H9 (cell line): ENCODE measurements around the gene ZSCAN30. TPM values are rescaled to one million over a fixed set of nuclear protein-coding genes. Genes with fewer than 3 reads are reported as not detected.

Experiments
- DNase-seq: peaks from one replicate; pipeline ENCODE4 v3.0.0-alpha.2; 2017
- H2AFZ ChIP-seq: one replicate; pipeline ENCODE4 v1.6.1; 2013; ENCODE audit warnings: mild to moderate bottlenecking, low read length, control low read depth, moderate library complexity
- H2AK5ac ChIP-seq: 2 replicates; pipeline ENCODE4 v1.6.1; 2013; ENCODE audit warnings: low read length, control low read depth, mixed read lengths; ENCODE audit not compliant: insufficient read length
- H2BK120ac ChIP-seq: one replicate; pipeline ENCODE4 v1.6.1; 2013; ENCODE audit warnings: low read depth, mild to moderate bottlenecking, low read length, control low read depth, inconsistent platforms; ENCODE audit not compliant: poor library complexity, severe bottlenecking
- H2BK12ac ChIP-seq: 2 replicates; pipeline ENCODE4 v1.6.1; 2013; ENCODE audit warnings: low read length, control low read depth, mixed read lengths, low read depth; ENCODE audit not compliant: insufficient read length
- H2BK15ac ChIP-seq: 2 replicates; pipeline ENCODE4 v1.6.1; 2013; ENCODE audit warnings: low read depth, low read length, control low read depth
- H2BK20ac ChIP-seq: one replicate; pipeline ENCODE4 v1.6.1; 2013; ENCODE audit warnings: low read depth, mild to moderate bottlenecking, low read length, control low read depth, inconsistent platforms; ENCODE audit not compliant: poor library complexity, severe bottlenecking
- H2BK5ac ChIP-seq: 2 replicates; pipeline ENCODE4 v1.6.1; 2013; ENCODE audit warnings: low read length, control low read depth, mixed read lengths; ENCODE audit not compliant: insufficient read length
- H3K14ac ChIP-seq: 2 replicates; pipeline ENCODE4 v1.6.1; 2013; ENCODE audit warnings: low read length, control low read depth; ENCODE audit not compliant: insufficient read depth
- H3K18ac ChIP-seq: 2 replicates; pipeline ENCODE4 v1.6.1; 2013; ENCODE audit warnings: low read depth, mild to moderate bottlenecking, mixed read lengths, low read length, control low read depth; ENCODE audit not compliant: insufficient read length
- H3K23ac ChIP-seq: 2 replicates; pipeline ENCODE4 v1.6.1; 2013; ENCODE audit warnings: low read length, control low read depth, mixed read lengths, low read depth; ENCODE audit not compliant: insufficient read length
- H3K23me2 ChIP-seq: 2 replicates; pipeline ENCODE4 v1.6.1; 2013; ENCODE audit warnings: low read depth, mild to moderate bottlenecking, mixed read lengths, low read length, control low read depth; ENCODE audit not compliant: insufficient read length, poor library complexity, severe bottlenecking
- H3K27ac ChIP-seq: 2 replicates; pipeline ENCODE4 v1.5.1; 2013; ENCODE audit warnings: low read length, control low read depth, mixed read lengths, low read depth; ENCODE audit not compliant: insufficient read length
- H3K27me3 ChIP-seq: 2 replicates; pipeline ENCODE4 v1.6.1; 2013; ENCODE audit warnings: low read length, control low read depth, inconsistent platforms; ENCODE audit not compliant: insufficient read depth
- H3K4ac ChIP-seq: 2 replicates; pipeline ENCODE4 v1.6.1; 2013; ENCODE audit warnings: low read depth, mild to moderate bottlenecking, control low read depth, inconsistent platforms, low read length, moderate library complexity
- H3K4me1 ChIP-seq: 2 replicates; pipeline ENCODE4 v1.6.1; 2013; ENCODE audit warnings: low read length, control low read depth, inconsistent platforms; ENCODE audit not compliant: insufficient read depth
- H3K4me2 ChIP-seq: 2 replicates; pipeline ENCODE4 v1.6.1; 2013; ENCODE audit warnings: low read length, control low read depth, mixed read lengths; ENCODE audit not compliant: insufficient read length, insufficient read depth
- H3K56ac ChIP-seq: 2 replicates; pipeline ENCODE4 v1.6.1; 2013; ENCODE audit warnings: low read depth, mild to moderate bottlenecking, mixed read lengths, low read length, control low read depth; ENCODE audit not compliant: insufficient read length
- H3K79me1 ChIP-seq: 2 replicates; pipeline ENCODE4 v1.6.1; 2013; ENCODE audit warnings: low read depth, mild to moderate bottlenecking, moderate library complexity, low read length, control low read depth, inconsistent platforms; ENCODE audit not compliant: insufficient read depth, poor library complexity, severe bottlenecking
- H3K79me2 ChIP-seq: 2 replicates; pipeline ENCODE4 v1.6.1; 2013; ENCODE audit warnings: low read length, control low read depth, inconsistent platforms; ENCODE audit not compliant: insufficient read depth
- H3K9ac ChIP-seq: 2 replicates; pipeline ENCODE4 v1.6.1; 2013; ENCODE audit warnings: low read length, control low read depth, mixed read lengths; ENCODE audit not compliant: insufficient read length; ENCODE audit errors: extremely low read depth
- H3K9me3 ChIP-seq: one replicate; pipeline ENCODE4 v1.6.1; 2013; ENCODE audit warnings: low read depth, low read length, inconsistent platforms; ENCODE audit not compliant: control insufficient read depth
- H3T11ph ChIP-seq: one replicate; pipeline ENCODE4 v1.6.1; 2013; ENCODE audit warnings: mild to moderate bottlenecking, low read length, control low read depth, inconsistent platforms
- H4K20me1 ChIP-seq: one replicate; pipeline ENCODE4 v1.6.1; 2013; ENCODE audit not compliant: control insufficient read depth, insufficient read length, insufficient read depth
- H4K5ac ChIP-seq: 2 replicates; pipeline ENCODE4 v1.6.1; 2013; ENCODE audit warnings: low read depth, mild to moderate bottlenecking, mixed read lengths, low read length, control low read depth; ENCODE audit not compliant: insufficient read length
- H4K8ac ChIP-seq: replicated peaks from 2 replicates; pipeline ENCODE4 v1.6.1; 2013; ENCODE audit warnings: low read length, control low read depth, mixed read lengths, low read depth; ENCODE audit not compliant: insufficient read length
- H4K91ac ChIP-seq: 2 replicates; pipeline ENCODE4 v1.6.1; 2013; ENCODE audit warnings: low read depth, mild to moderate bottlenecking, moderate library complexity, mixed read lengths, low read length, control low read depth; ENCODE audit not compliant: insufficient read length
- H3K27ac Mint-ChIP-seq, 3 experiments: 2 replicates in 2 of 3; 3 replicates in 1 of 3; pipeline ENCODE4 v1.8.0; 2020 to 2021; ENCODE audit warnings: mixed read lengths in 3 of 3, mild to moderate bottlenecking in 1 of 3, moderate library complexity in 1 of 3
- H3K27me3 Mint-ChIP-seq: 2 replicates; pipeline ENCODE4 v1.8.0; 2021; ENCODE audit warnings: low read depth, mild to moderate bottlenecking, moderate library complexity, mixed read lengths
- H3K36me3 Mint-ChIP-seq, 3 experiments: 2 replicates in 2 of 3; 3 replicates in 1 of 3; pipeline ENCODE4 v1.8.0; 2020 to 2021; ENCODE audit warnings: low read depth in 3 of 3, mixed read lengths in 3 of 3; ENCODE audit not compliant: insufficient read depth in 1 of 3
- H3K4me1 Mint-ChIP-seq, 2 experiments: 2 replicates each; pipeline ENCODE4 v1.8.0; 2020; ENCODE audit warnings: mixed read lengths in 2 of 2
- H3K4me3 Mint-ChIP-seq, 2 experiments: 2 replicates in 1 of 2; 3 replicates in 1 of 2; pipeline ENCODE4 v1.8.0; 2020 to 2021; ENCODE audit warnings: mild to moderate bottlenecking in 2 of 2, mixed read lengths in 2 of 2, moderate library complexity in 1 of 2
- H3K9me3 Mint-ChIP-seq, 2 experiments: 2 replicates in 1 of 2; 3 replicates in 1 of 2; pipeline ENCODE4 v1.8.0; 2020; ENCODE audit warnings: mild to moderate bottlenecking in 2 of 2, mixed read lengths in 2 of 2, moderate library complexity in 1 of 2
- WGBS: extraction: QIAGEN DNeasy Blood & Tissue Kit; methylation state at CpG from one replicate; pipeline ENCODE4 v1.1.7; 2013; ENCODE audit warnings: missing lambda C conversion rate, low lambda C conversion rate, mixed read lengths; ENCODE audit not compliant: insufficient read length; ENCODE audit errors: extremely low coverage; 5-methylcytosine and 5-hydroxymethylcytosine counted together
- total RNA-seq: library from RNA; stranded (reverse); gene quantifications from 2 replicates; pipeline ENCODE4 v1.2.1, GENCODE V29; 2021
- TF ChIP-seq, protein P1 (sequence below): fragments of 200-600 bp; sonication (generic); conservative IDR thresholded peaks from 3 replicates; pipeline ENCODE4 v1.8.0; 2021; ENCODE audit warnings: antibody characterized with exemption, mild to moderate bottlenecking

ZSCAN30 gene
- total RNA-seq, 1 experiment from 2014 or later = 11.6 TPM

DNA sequence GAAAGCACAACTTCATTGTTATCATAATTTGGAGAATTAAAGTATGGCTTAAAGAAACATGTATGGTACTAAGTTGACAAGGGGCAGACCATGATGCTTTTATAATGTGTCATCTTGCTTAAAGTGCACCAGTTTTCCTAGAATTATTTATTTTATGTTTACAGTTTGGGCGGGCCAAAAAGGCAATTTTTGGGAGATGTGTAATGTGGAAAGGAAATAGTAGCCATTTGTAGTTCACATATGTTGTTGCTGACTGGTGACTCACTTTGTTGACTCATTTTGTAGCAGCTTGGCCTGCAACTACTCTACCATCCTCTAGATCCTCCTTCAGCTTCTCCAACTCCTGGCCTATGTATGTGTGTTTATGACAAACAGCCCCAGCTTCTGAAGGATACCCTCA, 7.7 kb downstream of the ZSCAN30 start:
- TF ChIP-seq, protein P1, sequence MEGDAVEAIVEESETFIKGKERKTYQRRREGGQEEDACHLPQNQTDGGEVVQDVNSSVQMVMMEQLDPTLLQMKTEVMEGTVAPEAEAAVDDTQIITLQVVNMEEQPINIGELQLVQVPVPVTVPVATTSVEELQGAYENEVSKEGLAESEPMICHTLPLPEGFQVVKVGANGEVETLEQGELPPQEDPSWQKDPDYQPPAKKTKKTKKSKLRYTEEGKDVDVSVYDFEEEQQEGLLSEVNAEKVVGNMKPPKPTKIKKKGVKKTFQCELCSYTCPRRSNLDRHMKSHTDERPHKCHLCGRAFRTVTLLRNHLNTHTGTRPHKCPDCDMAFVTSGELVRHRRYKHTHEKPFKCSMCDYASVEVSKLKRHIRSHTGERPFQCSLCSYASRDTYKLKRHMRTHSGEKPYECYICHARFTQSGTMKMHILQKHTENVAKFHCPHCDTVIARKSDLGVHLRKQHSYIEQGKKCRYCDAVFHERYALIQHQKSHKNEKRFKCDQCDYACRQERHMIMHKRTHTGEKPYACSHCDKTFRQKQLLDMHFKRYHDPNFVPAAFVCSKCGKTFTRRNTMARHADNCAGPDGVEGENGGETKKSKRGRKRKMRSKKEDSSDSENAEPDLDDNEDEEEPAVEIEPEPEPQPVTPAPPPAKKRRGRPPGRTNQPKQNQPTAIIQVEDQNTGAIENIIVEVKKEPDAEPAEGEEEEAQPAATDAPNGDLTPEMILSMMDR = no peak
- H4K5ac ChIP-seq = no peak overlapping the region
- H2BK15ac ChIP-seq = no peak overlapping the region
- H3K56ac ChIP-seq = no peak overlapping the region
- no peak overlapping the region for H3K4me2 ChIP-seq
- H3K9me3 Mint-ChIP-seq = peaks cover 58 to 65% of the 10 kb centered on the region in 2 experiments
- H3K27ac ChIP-seq = no peak overlapping the region
- no peak overlapping the region for H2AFZ ChIP-seq
- no peak overlapping the region for H3K4ac ChIP-seq
- DNase-seq = no peak
- peaks cover 38 to 71% (median 43%) of the 10 kb centered on the region in 3 experiments for H3K36me3 Mint-ChIP-seq
- H3K79me1 ChIP-seq = no peaks in the 10 kb centered on the region
- H3K9ac ChIP-seq = no peak overlapping the region
- no peaks in the 10 kb centered on the region for H3K4me1 Mint-ChIP-seq
- no peak overlapping the region for H4K8ac ChIP-seq
- H2BK120ac ChIP-seq = no peak overlapping the region
- no peaks in the 10 kb centered on the region for H4K20me1 ChIP-seq
- H4K91ac ChIP-seq = no peak overlapping the region
- H2BK20ac ChIP-seq = no peak overlapping the region
- H3K23ac ChIP-seq = no peak overlapping the region
- H3K23me2 ChIP-seq = no peaks in the 10 kb centered on the region
- H3K9me3 ChIP-seq = peaks cover 45% of the 10 kb centered on the region
- no peaks in the 10 kb centered on the region for H3K79me2 ChIP-seq
- H2BK5ac ChIP-seq = no peak overlapping the region
- WGBS = no CpG with 5 or more reads among the region's 1 CpG
- H3K4me1 ChIP-seq = no peaks in the 10 kb centered on the region
- no peak overlapping the region for H3T11ph ChIP-seq
- no peak overlapping the region for H3K27ac Mint-ChIP-seq
- no peak overlapping the region for H2BK12ac ChIP-seq
- H3K18ac ChIP-seq = no peak overlapping the region
- H2AK5ac ChIP-seq = no peak overlapping the region
- no peak overlapping the region for H3K14ac ChIP-seq
- H3K27me3 Mint-ChIP-seq = no peaks in the 10 kb centered on the region
- no peak overlapping the region for H3K4me3 Mint-ChIP-seq
- no peaks in the 10 kb centered on the region for H3K27me3 ChIP-seq
